Heart left ventricle (tissue), 16 donors: ENCODE results near the gene DYNC1I1. TPM values are rescaled to one million over a fixed set of nuclear protein-coding genes. Genes with fewer than 3 reads are reported as not detected.

ENCODE experiments used
- ATAC-seq, 4 donors: fragments of 200-7000 bp; cut with Tn5 transposase; one replicate each; pipeline ENCODE4 v1.9.1; 2020 to 2022; ENCODE audit warnings: moderate library complexity in 4 of 4, mild to moderate bottlenecking in 3 of 4, moderate number of reproducible peaks in 1 of 4
- DNase-seq, 5 donors: peaks; one replicate each; pipeline ENCODE4 v3.0.0-alpha.2; 2020
- H3K27ac ChIP-seq, 12 donors: fragments of 200-600 bp; sonication (generic) in 4 of 12; one replicate each; pipeline versions ENCODE4 v1.5.0 to v1.8.0; 2016 to 2022; ENCODE audit warnings: mild to moderate bottlenecking in 2 of 12
- H3K27me3 ChIP-seq, 9 donors: fragments of 200-600 bp; sonication (generic) in 2 of 9; one replicate each; pipeline versions ENCODE4 v1.5.1 to v1.8.0; 2016 to 2022; ENCODE audit warnings: mild to moderate bottlenecking in 3 of 9
- H3K36me3 ChIP-seq, 9 donors: fragments of 200-600 bp; sonication (generic) in 2 of 9; one replicate each; pipeline versions ENCODE4 v1.5.0 to v1.8.0; 2018 to 2022; ENCODE audit warnings: mild to moderate bottlenecking in 2 of 9
- H3K4me1 ChIP-seq, 12 donors: fragments of 200-600 bp; sonication (generic) in 4 of 12; one replicate each; pipeline versions ENCODE4 v1.5.0 to v1.8.0; 2016 to 2022; ENCODE audit warnings: mild to moderate bottlenecking in 3 of 12
- H3K4me3 ChIP-seq, 12 donors: fragments of 200-600 bp; sonication (generic) in 4 of 12; one replicate each; pipeline versions ENCODE4 v1.5.0 to v1.8.0; 2017 to 2022; ENCODE audit warnings: mild to moderate bottlenecking in 9 of 12, moderate library complexity in 4 of 12
- H3K9me3 ChIP-seq, 12 donors: fragments of 200-600 bp; sonication (generic) in 4 of 12; one replicate each; pipeline versions ENCODE4 v1.5.0 to v1.8.0; 2016 to 2022; ENCODE audit warnings: mild to moderate bottlenecking in 1 of 12
- CTCF ChIP-seq, 12 donors: fragments of 200-600 bp; sonication (generic) in 4 of 12; IDR thresholded peaks; one replicate each; pipeline versions ENCODE4 v1.5.0 to v1.8.0; 2018 to 2022; ENCODE audit warnings: antibody characterized with exemption in 12 of 12, mild to moderate bottlenecking in 5 of 12
- POLR2A ChIP-seq, 2 donors: fragments of 450-650 bp; IDR thresholded peaks; one replicate each; pipeline ENCODE4 v1.6.1; 2017; ENCODE audit warnings: antibody characterized with exemption in 2 of 2, mild to moderate bottlenecking in 2 of 2, moderate library complexity in 2 of 2
- WGBS, 4 donors: extraction: QIAGEN DNeasy Blood & Tissue Kit in 2 of 4; methylation state at CpG; one replicate each; pipeline versions ENCODE4 v1.1.5 to v1.1.7; 2013 to 2018; 5-methylcytosine and 5-hydroxymethylcytosine counted together
- intact Hi-C, 10 donors: fragments of 100-400 bp; cut with DNase I; formaldehyde crosslinking; loops; one replicate each; pipeline versions ENCODE4 v1.11.1 to v1.14.2; 2022
- polyA plus RNA-seq, 2 donors: library from polyadenylated mRNA; stranded (reverse); fragments of 200-250 nt; gene quantifications; one replicate each; pipeline ENCODE4 v1.2.3, GENCODE V29; 2013
- total RNA-seq, 9 donors: library from RNA; depleted of rRNA in 2 of 9; stranded (reverse); fragments of >200 nt in 2 of 9; fragmentation: NEBNext Ultra II Directional in 3 of 9; extraction: Animal tissue kit (Norgen Biotek cat#: 25700) in 3 of 9; gene quantifications; one replicate each; pipeline versions ENCODE4 v1.1.0 to v1.2.4, GENCODE V29; 2016 to 2023
- donor health status: ischemic (EF 13 %, LVEDD 7.1; RV severe dilation, severe dysfunction).
- donor health status: healthy with polysubstance abuse.
- donor health status: DM: no; HTN: yes; CAD: no.
- donor health status: DM: no; HTN: no; CAD: no.
- donor health status: ischemic (EF 25% LVEDD 6.9; RV normal size, moderate dysfunction).
- donor health status: ischemic (EF 25% LVEDD 5.7; RV mildly dilated, moderate dysfunction).
- donor health status: healthy.
- donor health status: DM: yes; HTN: yes; CAD: no.
- donor health status: ischemic (EF 35%, LVEDD 5.7; RV mildly dilated, moderate dysfunction).
- donor health status: nonischemic (EF 11% LVEDD 7.7; RV severe dilation, severe dysfunction).
- donor health status: DM: yes; HTN: yes; CAD: no.
- donor health status: PGD.
- donor health status: ischemic (EF 29% LVEDD 5.4; RV normal size, mild dysfunction).
- donor health status: nonischemic (EF 23%, LVEDD 6.1; RV moderate dilation, normal function).

DYNC1I1 gene
- total and polyA plus RNA-seq, 11 donors, result 6.1 to 46.8 (median 30.6) TPM

GRCh38 chr7:96052289-96052688, 279.9 kb downstream of the DYNC1I1 start:
- H3K27me3 ChIP-seq, result no peaks in the 10 kb centered on the region
- H3K4me3 ChIP-seq, result no peak overlapping the region
- no peak overlapping the region for H3K27ac ChIP-seq
- H3K9me3 ChIP-seq, result no peaks in the 10 kb centered on the region
- H3K4me1 ChIP-seq, result no peaks in the 10 kb centered on the region
- ATAC-seq (no peak), DNase-seq (no peak)
- TF ChIP-seq CTCF (IDR thresholded peaks at IDR 0.05) (no peak), POLR2A (IDR thresholded peaks at IDR 0.05) (no peak)
- intact Hi-C loops, result no loop called here
- no peaks in the 10 kb centered on the region for H3K36me3 ChIP-seq

GRCh38 chr7:96052860-96053470, 280.6 kb downstream of the DYNC1I1 start:
- 71 to 75% (median 72%) methylated on average over 4 of the region's 4 CpGs for WGBS, 4 donors
- intact Hi-C loops, result no loop called here
- no peaks in the 10 kb centered on the region for H3K27me3 ChIP-seq
- H3K4me3 ChIP-seq, result no peak overlapping the region
- TF ChIP-seq CTCF (IDR thresholded peaks at IDR 0.05) (no peak), POLR2A (IDR thresholded peaks at IDR 0.05) (no peak)
- no peak for DNase-seq
- no peaks in the 10 kb centered on the region for H3K36me3 ChIP-seq
- H3K27ac ChIP-seq, result no peak overlapping the region
- H3K4me1 ChIP-seq, result no peaks in the 10 kb centered on the region
- H3K9me3 ChIP-seq, result no peaks in the 10 kb centered on the region
- no peak for ATAC-seq

- intact Hi-C loops, result no loop called here
- no peak overlapping the region for H3K4me3 ChIP-seq
- no peak overlapping the region for H3K27ac ChIP-seq
- no peaks in the 10 kb centered on the region for H3K27me3 ChIP-seq
- ATAC-seq (no peak), DNase-seq (no peak)
- H3K4me1 ChIP-seq, result no peaks in the 10 kb centered on the region
- no peaks in the 10 kb centered on the region for H3K36me3 ChIP-seq
- 81 to 93% (median 85%) methylated on average over 1 of the region's 1 CpG for WGBS, 4 donors
- H3K9me3 ChIP-seq, result no peaks in the 10 kb centered on the region
- TF ChIP-seq POLR2A (IDR thresholded peaks at IDR 0.05), result no peak
- TF ChIP-seq CTCF (IDR thresholded peaks at IDR 0.05), result no peak
Observed at GRCh38 chr7:96055717-96056116, 283.4 kb downstream of the DYNC1I1 start.

GRCh38 chr7:96059075-96059474, 286.7 kb downstream of the DYNC1I1 start:
- no peaks in the 10 kb centered on the region for H3K4me1 ChIP-seq
- no peaks in the 10 kb centered on the region for H3K9me3 ChIP-seq
- H3K27me3 ChIP-seq, result no peaks in the 10 kb centered on the region
- H3K27ac ChIP-seq, result no peak overlapping the region
- intact Hi-C loops, result no loop called here
- TF ChIP-seq CTCF (IDR thresholded peaks at IDR 0.05) (no peak), POLR2A (IDR thresholded peaks at IDR 0.05) (no peak)
- H3K36me3 ChIP-seq, result no peaks in the 10 kb centered on the region
- no peak overlapping the region for H3K4me3 ChIP-seq
- DNase-seq (no peak), ATAC-seq (no peak)
- WGBS, 4 donors, result 33 to 61% (median 45%) methylated on average over 1 of the region's 1 CpG
